Measurements from ENCODE around the gene TRAK1.

TRAK1 gene

DNA sequence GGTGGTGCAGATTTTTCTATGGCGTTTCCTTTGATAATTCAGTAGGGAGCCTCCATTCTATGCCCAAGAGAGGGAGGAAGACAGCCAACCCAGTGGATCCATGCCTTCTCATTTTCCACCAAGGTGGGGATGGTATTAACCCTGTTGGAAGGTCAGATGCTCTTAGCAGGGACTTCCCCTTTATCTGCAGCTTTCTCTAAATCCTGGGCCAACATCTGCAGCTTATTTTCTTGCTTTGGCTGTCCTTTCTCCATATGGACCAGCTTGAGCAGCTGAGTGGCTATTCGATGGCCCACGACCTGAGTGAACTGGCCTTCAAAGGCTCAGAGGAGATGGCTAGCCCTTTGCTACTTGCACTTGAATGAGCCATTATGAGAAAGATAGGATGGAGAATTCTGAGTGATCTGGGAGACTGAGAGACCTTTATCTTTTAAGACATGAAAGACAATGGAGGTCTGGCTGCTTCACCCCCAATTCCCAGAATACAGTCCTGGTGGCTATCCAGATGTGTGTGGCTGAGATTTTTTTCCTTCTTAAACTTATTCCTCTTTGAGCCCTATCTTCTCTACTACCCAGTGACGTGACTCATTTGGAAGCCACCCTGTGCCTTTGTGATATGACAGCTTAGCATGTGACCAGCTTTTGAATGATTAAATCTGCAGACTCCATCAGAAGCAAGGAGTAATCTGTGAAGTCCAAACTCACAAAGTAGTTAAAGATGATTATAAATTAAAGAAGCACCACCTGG lies 39.6 kb upstream of the TRAK1 start:
- DNase-seq (ENCODE audit: extremely low spot score) = no peak
- POLR2A ChIA-PET = interaction anchor here (1.0 kb wide), 2 partner anchors 25 to 38 kb away, joined by 3 to 4 read pairs; no protein-coding TSS in a partner anchor
- CTCF ChIA-PET = interaction anchor here (0.9 to 3.0 kb wide), 9 partner anchors 8 to 51 kb away, joined by 3 to 15 read pairs (median 6); no protein-coding TSS in a partner anchor
- TF ChIP-seq, protein P1, sequence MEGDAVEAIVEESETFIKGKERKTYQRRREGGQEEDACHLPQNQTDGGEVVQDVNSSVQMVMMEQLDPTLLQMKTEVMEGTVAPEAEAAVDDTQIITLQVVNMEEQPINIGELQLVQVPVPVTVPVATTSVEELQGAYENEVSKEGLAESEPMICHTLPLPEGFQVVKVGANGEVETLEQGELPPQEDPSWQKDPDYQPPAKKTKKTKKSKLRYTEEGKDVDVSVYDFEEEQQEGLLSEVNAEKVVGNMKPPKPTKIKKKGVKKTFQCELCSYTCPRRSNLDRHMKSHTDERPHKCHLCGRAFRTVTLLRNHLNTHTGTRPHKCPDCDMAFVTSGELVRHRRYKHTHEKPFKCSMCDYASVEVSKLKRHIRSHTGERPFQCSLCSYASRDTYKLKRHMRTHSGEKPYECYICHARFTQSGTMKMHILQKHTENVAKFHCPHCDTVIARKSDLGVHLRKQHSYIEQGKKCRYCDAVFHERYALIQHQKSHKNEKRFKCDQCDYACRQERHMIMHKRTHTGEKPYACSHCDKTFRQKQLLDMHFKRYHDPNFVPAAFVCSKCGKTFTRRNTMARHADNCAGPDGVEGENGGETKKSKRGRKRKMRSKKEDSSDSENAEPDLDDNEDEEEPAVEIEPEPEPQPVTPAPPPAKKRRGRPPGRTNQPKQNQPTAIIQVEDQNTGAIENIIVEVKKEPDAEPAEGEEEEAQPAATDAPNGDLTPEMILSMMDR (IDR thresholded peaks at IDR 0.05; ENCODE audit: control extremely low read depth, extremely low read depth, low read depth, missing control alignments) = no peak

DNA sequence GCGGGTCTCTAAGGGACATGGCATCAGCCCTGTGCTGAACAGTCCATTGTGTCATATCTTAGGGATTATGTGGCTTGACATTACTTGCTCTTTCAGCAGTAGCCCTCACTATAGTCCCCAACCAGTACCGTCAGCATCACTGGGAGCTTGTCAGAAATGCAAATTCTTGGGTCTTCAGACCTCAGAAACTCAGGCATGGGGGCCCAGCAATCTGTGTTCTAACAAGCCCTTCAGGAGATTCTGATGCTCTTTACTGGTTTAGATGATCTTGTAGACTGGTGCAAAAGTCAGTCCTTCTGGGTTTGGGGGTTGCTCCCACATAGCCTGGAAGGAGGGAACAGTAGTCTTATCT lies 39.0 kb upstream of the TRAK1 start:
- ChIA-PET POLR2A (interaction anchor here (1.0 to 1.5 kb wide), 3 partner anchors 26 to 39 kb away, joined by 3 to 4 read pairs (median 4); no protein-coding TSS in a partner anchor), CTCF (interaction anchor here (1.3 to 3.0 kb wide), 7 partner anchors 8 to 50 kb away, joined by 3 to 15 read pairs (median 10); no protein-coding TSS in a partner anchor)
- no peak for DNase-seq (ENCODE audit: extremely low spot score)
- TF ChIP-seq, protein P1 (IDR thresholded peaks at IDR 0.05; ENCODE audit: control extremely low read depth, extremely low read depth, low read depth, missing control alignments) = no peak

DNA sequence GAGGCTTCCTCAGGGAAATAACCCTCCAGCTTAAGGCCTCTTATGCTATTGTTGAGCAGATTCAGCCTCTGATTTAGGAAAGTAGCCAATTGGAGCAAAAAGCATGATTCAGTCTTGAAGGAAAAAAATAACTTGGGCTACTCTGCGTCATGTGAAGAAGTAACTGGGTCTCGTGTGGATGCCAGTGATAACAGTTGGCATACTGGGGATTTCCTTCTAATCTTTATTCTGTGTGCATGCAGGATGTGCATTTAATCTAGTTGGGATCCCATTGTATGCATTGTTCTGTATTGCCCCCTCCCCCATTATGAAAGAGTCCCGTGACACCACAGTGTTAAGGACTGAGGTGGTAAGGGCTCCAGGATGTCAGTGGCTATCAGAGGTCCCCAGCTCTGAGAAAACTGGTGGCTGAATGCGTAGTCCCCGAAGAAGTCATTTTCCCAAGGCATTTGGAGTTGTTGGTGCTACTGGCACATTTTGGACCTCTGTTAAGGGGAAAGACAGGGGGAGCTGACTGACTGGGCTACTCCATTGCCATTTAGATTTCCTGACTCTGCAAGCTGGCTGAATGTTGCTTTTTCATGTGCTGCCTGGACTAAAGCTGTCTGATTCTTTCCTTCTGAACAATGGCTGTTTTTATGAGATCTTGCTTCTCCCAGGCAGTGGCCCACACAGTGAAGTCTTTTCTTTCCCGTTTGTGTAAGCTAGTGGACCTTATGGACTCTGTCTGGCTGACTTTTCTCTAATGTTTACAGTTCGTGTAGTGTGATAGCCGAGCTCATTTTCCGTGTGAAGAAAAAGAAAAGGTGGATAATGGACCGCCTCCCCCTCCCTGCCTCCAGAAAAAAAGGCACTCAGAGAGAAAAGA lies 38.4 kb upstream of the TRAK1 start:
- CTCF ChIA-PET = interaction anchor here (1.3 to 2.7 kb wide), 5 partner anchors 9 to 50 kb away, joined by 3 to 12 read pairs (median 10); no protein-coding TSS in a partner anchor
- POLR2A ChIA-PET = interaction anchor here (1.0 to 1.5 kb wide), 3 partner anchors 27 to 40 kb away, joined by 3 to 4 read pairs (median 4); no protein-coding TSS in a partner anchor

DNA sequence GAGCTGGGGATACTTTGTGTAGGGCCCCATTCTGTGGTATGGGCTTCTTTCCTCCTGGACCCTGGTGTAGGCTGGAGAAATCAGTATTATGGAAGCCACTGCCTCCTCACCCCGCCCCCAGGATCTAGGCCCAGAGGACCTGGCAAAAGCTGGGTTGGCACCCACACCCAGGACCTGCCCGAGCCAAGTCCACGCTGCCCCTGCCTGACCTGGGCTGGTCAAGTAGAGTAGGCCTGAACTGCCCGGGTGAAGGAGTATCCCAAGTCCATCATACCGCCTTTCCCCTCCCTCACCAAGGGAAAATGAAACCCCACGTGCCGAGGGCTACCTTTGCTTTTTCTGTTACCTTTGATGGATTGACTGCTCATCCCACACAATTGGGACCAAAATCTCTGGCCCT lies 37.7 kb upstream of the TRAK1 start:
- TF ChIP-seq, protein P1 (IDR thresholded peaks at IDR 0.05; ENCODE audit: control extremely low read depth, extremely low read depth, low read depth, missing control alignments) = no peak
- POLR2A ChIA-PET = interaction anchor here (1.5 kb wide), 1 partner anchor 29 kb away, joined by 4 read pairs; no protein-coding TSS in a partner anchor

More for the DNA sequence above, 38.4 kb upstream of the TRAK1 start:
- TF ChIP-seq, protein P1 (IDR thresholded peaks at IDR 0.05; ENCODE audit: control extremely low read depth, extremely low read depth, low read depth, missing control alignments) = no peak
- DNase-seq (ENCODE audit: extremely low spot score) = no peak

DNA sequence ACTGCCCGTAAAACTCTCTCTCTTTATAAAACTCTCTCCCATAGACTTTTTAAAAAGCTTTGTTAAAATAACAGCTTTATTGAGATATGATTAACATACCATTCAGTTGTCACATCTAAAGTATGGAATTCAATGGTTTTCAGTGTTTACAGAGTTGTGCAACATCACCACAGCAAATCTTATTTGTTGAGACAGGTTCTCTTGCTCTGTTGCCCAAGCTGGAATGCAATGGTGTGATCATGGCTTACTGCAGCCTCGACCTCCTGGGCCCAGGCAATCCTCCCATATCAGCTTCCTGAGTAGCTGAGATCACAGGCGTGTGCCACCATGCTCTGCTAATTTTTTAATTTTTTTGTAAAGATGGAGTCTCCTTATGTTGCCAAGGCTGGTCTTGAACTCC lies 35.9 kb upstream of the TRAK1 start:
- ChIA-PET POLR2A (no interaction called here), CTCF (interaction anchor here (2.5 kb wide), 1 partner anchor 45 kb away, joined by 9 read pairs; no protein-coding TSS in a partner anchor)
- no peak for DNase-seq (ENCODE audit: extremely low spot score)
- TF ChIP-seq, protein P1 (IDR thresholded peaks at IDR 0.05; ENCODE audit: control extremely low read depth, extremely low read depth, low read depth, missing control alignments) = no peak

More for the DNA sequence above, 37.7 kb upstream of the TRAK1 start:
- CTCF ChIA-PET = interaction anchor here (1.0 to 2.7 kb wide), 5 partner anchors 8 to 46 kb away, joined by 3 to 12 read pairs (median 9); no protein-coding TSS in a partner anchor
- no peak for DNase-seq (ENCODE audit: extremely low spot score)

DNA sequence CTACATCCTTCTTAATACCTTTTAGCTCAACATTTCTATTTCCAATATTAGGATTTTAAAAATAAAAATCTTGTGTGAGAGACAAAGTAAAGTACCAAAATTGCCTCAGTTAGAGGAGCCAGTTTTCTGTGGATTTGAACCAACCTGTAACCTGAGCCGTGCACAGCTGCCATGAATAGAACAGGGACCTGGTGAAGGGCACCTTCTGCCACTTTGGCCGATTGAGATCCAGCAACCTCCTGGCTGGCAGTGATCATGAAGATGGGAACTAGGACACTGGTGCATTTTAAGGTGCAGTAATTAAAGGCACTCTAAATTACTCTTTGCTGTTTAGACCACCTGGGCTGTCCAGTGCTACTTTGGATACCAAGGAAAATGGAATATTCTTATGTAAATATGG lies 34.3 kb upstream of the TRAK1 start:
- ChIA-PET POLR2A (no interaction called here), CTCF (interaction anchor here (1.0 to 1.8 kb wide), 3 partner anchors 22 to 32 kb away, joined by 3 read pairs; no protein-coding TSS in a partner anchor)
- DNase-seq (ENCODE audit: extremely low spot score) = no peak
- TF ChIP-seq, protein P1 (IDR thresholded peaks at IDR 0.05; ENCODE audit: control extremely low read depth, extremely low read depth, low read depth, missing control alignments) = no peak

Measured in GM10248 (cell line).